PFSK-1 (cell line): ENCODE measurements around the gene GADD45GIP1. TPM values are rescaled to one million over a fixed set of nuclear protein-coding genes. Genes with fewer than 3 reads are reported as not detected.

ENCODE experiments used
- FOXP2 ChIP-seq: optimal IDR thresholded peaks from 2 replicates; pipeline ENCODE3; 2011; ENCODE audit warnings: borderline replicate concordance, control low read depth, inconsistent platforms; ENCODE audit not compliant: insufficient read depth; ENCODE audit errors: extremely low read length, extremely low read depth
- POLR2AphosphoS5 ChIP-seq: IDR thresholded peaks from 2 replicates; pipeline ENCODE4 v1.6.1; 2012; ENCODE audit warnings: low read depth, mild to moderate bottlenecking, control low read depth, low read length, moderate library complexity
- REST ChIP-seq, 2 experiments: IDR thresholded peaks; 2 replicates each; pipeline versions ENCODE4 v1.6.1 to v1.8.0; 2011 to 2012; ENCODE audit warnings: low read depth in 2 of 2, low read length in 2 of 2, control low read depth in 1 of 2, inconsistent platforms in 1 of 2, mild to moderate bottlenecking in 1 of 2, moderate library complexity in 1 of 2; ENCODE audit not compliant: insufficient read depth in 1 of 2
- SIN3A ChIP-seq: IDR thresholded peaks from 2 replicates; pipeline ENCODE4 v1.6.1; 2012; ENCODE audit warnings: mild to moderate bottlenecking, low read length, moderate library complexity, borderline replicate concordance; ENCODE audit not compliant: insufficient read depth
- TAF1 ChIP-seq: IDR thresholded peaks from 2 replicates; pipeline ENCODE4 v1.6.1; 2012; ENCODE audit warnings: low read length, control low read depth, borderline replicate concordance; ENCODE audit not compliant: insufficient read depth
- polyA plus RNA-seq: library from polyadenylated mRNA; unstranded; fragments of >200 nt; gene quantifications from one replicate; pipeline ENCODE4 v1.2.1, GENCODE V29; 2012; ENCODE audit warnings: low read depth, missing spikeins; ENCODE audit not compliant: insufficient read length

Gene GADD45GIP1
- 100 TPM for polyA plus RNA-seq

GRCh38 chr19:12956446-12957388 lies at the start of gene GADD45GIP1:
TSS of gene GADD45GIP1 (minus strand) at chr19:12957223. CDS start at chr19:12957212, 11 bp downstream.
- 0 out of 2 replicates have a peak, but pooled peaks have one; percentile 33 for TF ChIP-seq SIN3A
- no peak for TF ChIP-seq REST (IDR thresholded peaks at IDR 0.05; ENCODE audit: insufficient read depth in 1 of 2, low read depth in 2 of 2, low read length in 2 of 2)
- TF ChIP-seq FOXP2 = peak; percentile 45
- peak; percentile 97 for TF ChIP-seq TAF1
- peak; percentile 88 for TF ChIP-seq POLR2AphosphoS5

GRCh38 chr19:13005861-13006370 lies 48.9 kb upstream of the GADD45GIP1 start:
- TF ChIP-seq POLR2AphosphoS5 (no peak), SIN3A (no peak), TAF1 (no peak), FOXP2 (no peak), REST (IDR thresholded peaks at IDR 0.05; ENCODE audit: insufficient read depth in 1 of 2, low read depth in 2 of 2, low read length in 2 of 2) (no peak)

GRCh38 chr19:13005253-13005652 lies 48.2 kb upstream of the GADD45GIP1 start:
- TF ChIP-seq TAF1 = no peak
- TF ChIP-seq SIN3A = no peak
- no peak for TF ChIP-seq POLR2AphosphoS5
- no peak for TF ChIP-seq FOXP2
- no peak for TF ChIP-seq REST (IDR thresholded peaks at IDR 0.05; ENCODE audit: insufficient read depth in 1 of 2, low read depth in 2 of 2, low read length in 2 of 2)

- TF ChIP-seq SIN3A (no peak), POLR2AphosphoS5 (no peak), FOXP2 (no peak), TAF1 (no peak), REST (IDR thresholded peaks at IDR 0.05; ENCODE audit: insufficient read depth in 1 of 2, low read depth in 2 of 2, low read length in 2 of 2) (no peak)
Measured at GRCh38 chr19:13004273-13004672, 47.2 kb upstream of the GADD45GIP1 start.
